Esophagus muscularis mucosa (tissue), 4 donors: ENCODE data around the gene GALNT13. TPM values are rescaled to one million over a fixed set of nuclear protein-coding genes. Genes with fewer than 3 reads are reported as not detected.

ENCODE experiments used
- DNase-seq: peaks from one replicate; pipeline ENCODE4 v3.0.0-alpha.2; 2017; ENCODE audit errors: extremely low spot score
- H3K27ac ChIP-seq, 4 donors: fragments of 200-600 bp; sonication (generic); replicated peaks in 1 of 4; 1 replicate in 3 of 4; 2 replicates in 1 of 4; pipeline ENCODE4 v1.5.1; 2016 to 2019; ENCODE audit warnings: mild to moderate bottlenecking in 1 of 4
- H3K27me3 ChIP-seq, 4 donors: fragments of 200-600 bp; sonication (generic); one replicate each; pipeline versions ENCODE4 v1.5.1 to v1.6.0; 2016 to 2019
- H3K36me3 ChIP-seq, 4 donors: fragments of 200-600 bp; sonication (generic); one replicate each; pipeline ENCODE4 v1.5.1; 2016 to 2019
- H3K4me1 ChIP-seq, 4 donors: fragments of 200-600 bp; sonication (generic); one replicate each; pipeline ENCODE4 v1.5.1; 2016 to 2019
- H3K4me3 ChIP-seq, 4 donors: fragments of 200-600 bp; sonication (generic); 1 replicate in 2 of 4; 2 replicates in 2 of 4; pipeline ENCODE4 v1.5.1; 2016 to 2019; ENCODE audit warnings: mild to moderate bottlenecking in 4 of 4, moderate library complexity in 1 of 4
- H3K9me3 ChIP-seq, 4 donors: fragments of 200-600 bp; sonication (generic); 1 replicate in 3 of 4; 2 replicates in 1 of 4; pipeline ENCODE4 v1.5.1; 2016 to 2019
- CTCF ChIP-seq, 3 experiments: fragments of 200-600 bp in 2 of 3; fragments of 450-650 bp in 1 of 3; sonication (generic) in 2 of 3; IDR thresholded peaks; one replicate each; pipeline ENCODE4 v1.5.1; 2017 to 2019; ENCODE audit warnings: antibody characterized with exemption in 3 of 3, mild to moderate bottlenecking in 2 of 3, moderate library complexity in 1 of 3
- EP300 ChIP-seq: sonication (generic); formaldehyde crosslinking; IDR thresholded peaks from one replicate; pipeline ENCODE4 v1.6.1; 2017; ENCODE audit warnings: antibody characterized with exemption
- POLR2A ChIP-seq: fragments of 450-650 bp; IDR thresholded peaks from one replicate; pipeline ENCODE4 v1.6.1; 2017; ENCODE audit warnings: antibody characterized with exemption, moderate library complexity, mild to moderate bottlenecking, low read depth
- POLR2AphosphoS5 ChIP-seq, 2 donors: sonication (generic); formaldehyde crosslinking; IDR thresholded peaks; one replicate each; pipeline ENCODE4 v1.6.1; 2017; ENCODE audit warnings: antibody characterized with exemption in 2 of 2
- WGBS: methylation state at CpG from one replicate; pipeline ENCODE4 v1.1.5; 2018; 5-methylcytosine and 5-hydroxymethylcytosine counted together
- intact Hi-C: fragments of 100-400 bp; cut with DNase I; formaldehyde crosslinking; loops from one replicate; pipeline ENCODE4 v1.15.1; 2023
- total RNA-seq, 4 donors: library from RNA; depleted of rRNA; stranded (reverse); fragments of >200 nt; gene quantifications; one replicate each; pipeline versions ENCODE4 v1.1.0 to v1.2.1, GENCODE V29; 2016

Gene GALNT13
- total RNA-seq, 4 donors from 2014 or later: 0.34 to 0.50 (median 0.40) TPM

- no peak for TF ChIP-seq EP300
- WGBS: 78% methylated on average over 1 of the region's 1 CpG
- no peaks in the 10 kb centered on the region for H3K4me1 ChIP-seq
- no peak overlapping the region for H3K27ac ChIP-seq
- no peaks in the 10 kb centered on the region for H3K27me3 ChIP-seq
- H3K4me3 ChIP-seq: no peak overlapping the region
- peaks cover 0 to 2% (median 0%) of the 10 kb centered on the region in 4 donors for H3K9me3 ChIP-seq
- no peaks in the 10 kb centered on the region for H3K36me3 ChIP-seq
- DNase-seq: no peak
- intact Hi-C loops: no loop called here
These were observed 520.5 kb downstream of the GALNT13 start for GRCh38 chr2:154392256-154392655.

GRCh38 chr2:154394600-154394999 lies 522.9 kb downstream of the GALNT13 start:
- no peaks in the 10 kb centered on the region for H3K36me3 ChIP-seq
- TF ChIP-seq POLR2A (no peak), CTCF (IDR thresholded peaks at IDR 0.05) (no peak), POLR2AphosphoS5 (IDR thresholded peaks at IDR 0.05) (no peak)
- H3K4me1 ChIP-seq: no peaks in the 10 kb centered on the region
- H3K9me3 ChIP-seq: peaks cover 0 to 2% (median 0%) of the 10 kb centered on the region in 4 donors
- 81% methylated on average over 3 of the region's 3 CpGs for WGBS
- no peak for DNase-seq
- H3K27ac ChIP-seq: no peak overlapping the region
- intact Hi-C loops: no loop called here
- no peak overlapping the region for H3K4me3 ChIP-seq
- H3K27me3 ChIP-seq: no peaks in the 10 kb centered on the region

GRCh38 chr2:154400563-154401290 lies 529.0 kb downstream of the GALNT13 start:
- no peak overlapping the region for H3K27ac ChIP-seq
- H3K36me3 ChIP-seq: no peaks in the 10 kb centered on the region
- no peaks in the 10 kb centered on the region for H3K9me3 ChIP-seq
- H3K4me3 ChIP-seq: no peak overlapping the region
- intact Hi-C loops: no loop called here
- TF ChIP-seq CTCF (IDR thresholded peaks at IDR 0.05) (no peak), POLR2A (no peak), POLR2AphosphoS5 (IDR thresholded peaks at IDR 0.05) (no peak), EP300 (no peak)
- no peak for DNase-seq
- no peaks in the 10 kb centered on the region for H3K27me3 ChIP-seq
- 56% methylated on average over 4 of the region's 4 CpGs for WGBS
- H3K4me1 ChIP-seq: no peaks in the 10 kb centered on the region

GRCh38 chr2:154402213-154402612 lies 530.5 kb downstream of the GALNT13 start:
- Histone ChIP-seq H3K4me3 (no peak overlapping the region), H3K36me3 (no peaks in the 10 kb centered on the region), H3K9me3 (no peaks in the 10 kb centered on the region), H3K4me1 (no peaks in the 10 kb centered on the region), H3K27ac (no peak overlapping the region), H3K27me3 (no peaks in the 10 kb centered on the region)
- 22% methylated on average over 3 of the region's 3 CpGs for WGBS
- DNase-seq: no peak
- TF ChIP-seq CTCF (IDR thresholded peaks at IDR 0.05): peak in 2 of 3 experiments; percentile 19 to 29
- no peak for TF ChIP-seq POLR2AphosphoS5 (IDR thresholded peaks at IDR 0.05)
- no peak for TF ChIP-seq EP300
- TF ChIP-seq POLR2A: no peak
- intact Hi-C loops: no loop called here

GRCh38 chr2:154403242-154403790 lies 531.6 kb downstream of the GALNT13 start:
- no peak overlapping the region for H3K4me3 ChIP-seq
- H3K4me1 ChIP-seq: no peaks in the 10 kb centered on the region
- 91% methylated on average over 3 of the region's 3 CpGs for WGBS
- no peaks in the 10 kb centered on the region for H3K27me3 ChIP-seq
- TF ChIP-seq POLR2A (no peak), EP300 (no peak), CTCF (IDR thresholded peaks at IDR 0.05) (no peak), POLR2AphosphoS5 (IDR thresholded peaks at IDR 0.05) (no peak)
- intact Hi-C loops: no loop called here
- no peaks in the 10 kb centered on the region for H3K36me3 ChIP-seq
- DNase-seq: no peak
- no peaks in the 10 kb centered on the region for H3K9me3 ChIP-seq
- H3K27ac ChIP-seq: no peak overlapping the region
